Ascending aorta (tissue), 2 donors: ENCODE results near the gene OGFR. TPM values are rescaled to one million over a fixed set of nuclear protein-coding genes. Genes with fewer than 3 reads are reported as not detected.

ENCODE experiments used
- DNase-seq, 2 donors: peaks; one replicate each; pipeline ENCODE4 v3.0.0-alpha.2; 2019; ENCODE audit warnings: low spot score in 2 of 2
- H3K27ac ChIP-seq, 2 donors: fragments of 200-600 bp; sonication (generic); one replicate each; pipeline ENCODE4 v1.5.1; 2016 to 2017; ENCODE audit warnings: mild to moderate bottlenecking in 1 of 2
- H3K27me3 ChIP-seq: fragments of 200-600 bp; sonication (generic); one replicate; pipeline ENCODE4 v1.5.1; 2017
- H3K36me3 ChIP-seq, 2 donors: fragments of 200-600 bp; sonication (generic); one replicate each; pipeline ENCODE4 v1.5.1; 2016
- H3K4me1 ChIP-seq, 2 donors: fragments of 200-600 bp; sonication (generic); one replicate each; pipeline ENCODE4 v1.5.1; 2016 to 2017; ENCODE audit warnings: mild to moderate bottlenecking in 1 of 2
- H3K4me3 ChIP-seq, 2 donors: fragments of 200-600 bp; sonication (generic); one replicate each; pipeline ENCODE4 v1.5.1; 2016 to 2017; ENCODE audit warnings: mild to moderate bottlenecking in 1 of 2
- H3K9me3 ChIP-seq, 2 donors: fragments of 200-600 bp; sonication (generic); one replicate each; pipeline ENCODE4 v1.5.1; 2016
- CTCF ChIP-seq, 3 experiments: fragments of 200-600 bp in 2 of 3; fragments of 450-650 bp in 1 of 3; sonication (generic) in 2 of 3; IDR thresholded peaks; one replicate each; pipeline ENCODE4 v1.5.1; 2016 to 2019; ENCODE audit warnings: antibody characterized with exemption in 3 of 3, mild to moderate bottlenecking in 1 of 3, moderate library complexity in 1 of 3
- intact Hi-C: fragments of 100-400 bp; cut with DNase I; formaldehyde crosslinking; loops from one replicate; pipeline ENCODE4 v1.15.1; 2023
- total RNA-seq: library from RNA; depleted of rRNA; stranded (reverse); fragments of >200 nt; gene quantifications from one replicate; pipeline ENCODE4 v1.1.0, GENCODE V29; 2016

The OGFR gene
- total RNA-seq, 1 donor from 2014 or later = 77.4 TPM

- no peak for TF ChIP-seq CTCF (IDR thresholded peaks at IDR 0.05)
- peaks cover 20 to 37% of the 10 kb centered on the region in 2 donors for H3K4me1 ChIP-seq
- H3K27me3 ChIP-seq = peaks cover 17% of the 10 kb centered on the region
- no peak overlapping the region for H3K27ac ChIP-seq
- peaks cover 30 to 34% of the 10 kb centered on the region in 2 donors for H3K36me3 ChIP-seq
- no peak for DNase-seq
- no peaks in the 10 kb centered on the region for H3K9me3 ChIP-seq
- peak overlapping the region in 1 of 2 donors; percentile 63 for H3K4me3 ChIP-seq
- intact Hi-C loops = no loop called here
These were observed 10.7 kb downstream of the OGFR start for GRCh38 chr20:62815066-62815991.

- peaks cover 17% of the 10 kb centered on the region for H3K27me3 ChIP-seq
- no peak overlapping the region for H3K27ac ChIP-seq
- H3K4me3 ChIP-seq = peak overlapping the region; percentile 53 to 63
These were observed 11.6 kb downstream of the OGFR start for GRCh38 chr20:62816031-62816883.

GRCh38 chr20:62816884-62817873, 12.5 kb downstream of the OGFR start, which contains the start of gene COL9A3:
Gene COL9A3, plus strand, starts transcription at chr20:62817050. Its CDS starts 15 bp downstream, at chr20:62817065.
- no peak for TF ChIP-seq CTCF (IDR thresholded peaks at IDR 0.05)
- Histone ChIP-seq H3K4me1 (peaks cover 20 to 37% of the 10 kb centered on the region in 2 donors), H3K9me3 (no peaks in the 10 kb centered on the region), H3K27me3 (peaks cover 17% of the 10 kb centered on the region), H3K27ac (no peak within 1 kb of the TSS), H3K4me3 (peak within 1 kb of the TSS; percentile 53 to 63), H3K36me3 (peaks cover 12 to 16% of the 10 kb centered on the region in 2 donors)
- DNase-seq = no peak
- intact Hi-C loops = no loop called here

More at GRCh38 chr20:62816031-62816883, 11.6 kb downstream of the OGFR start:
- DNase-seq = no peak
- Histone ChIP-seq H3K9me3 (no peaks in the 10 kb centered on the region), H3K4me1 (peaks cover 20 to 37% of the 10 kb centered on the region in 2 donors), H3K36me3 (peaks cover 22 to 25% of the 10 kb centered on the region in 2 donors)
- intact Hi-C loops = no loop called here
- no peak for TF ChIP-seq CTCF (IDR thresholded peaks at IDR 0.05)

- no peak for DNase-seq
- TF ChIP-seq CTCF (IDR thresholded peaks at IDR 0.05) = no peak
- H3K4me1 ChIP-seq = peaks cover 20 to 37% of the 10 kb centered on the region in 2 donors
- no peak overlapping the region for H3K27ac ChIP-seq
- H3K27me3 ChIP-seq = peaks cover 17% of the 10 kb centered on the region
- no peaks in the 10 kb centered on the region for H3K9me3 ChIP-seq
- peaks cover 4 to 7% of the 10 kb centered on the region in 2 donors for H3K36me3 ChIP-seq
- intact Hi-C loops = no loop called here
- no peak overlapping the region for H3K4me3 ChIP-seq
These were observed 13.4 kb downstream of the OGFR start for GRCh38 chr20:62817975-62818591.
